HL-60 (cell line): ENCODE data around the gene ZFHX2.
"Not testable (repeated sequence)": the region's sequence is repeated elsewhere in the genome, so short reads cannot be mapped to it uniquely, and the experiment has no call there.

Experiments
- DNase-seq, 2 experiments: peaks; one replicate each; pipeline ENCODE4 v3.0.0-alpha.2; 2010 to 2020; ENCODE audit warnings: low read depth in 1 of 2, low spot score in 1 of 2
- H3K27ac ChIP-seq: fragments of 250-450 bp; sonication (Bioruptor Pico); replicated peaks from 2 replicates; pipeline ENCODE4 v1.5.1; 2020; ENCODE audit warnings: mild to moderate bottlenecking, moderate library complexity
- H3K27me3 ChIP-seq: fragments of 250-450 bp; sonication (Bioruptor Pico); 2 replicates; pipeline ENCODE4 v1.5.1; 2021; ENCODE audit warnings: mild to moderate bottlenecking, moderate library complexity; ENCODE audit not compliant: insufficient read depth, poor library complexity, severe bottlenecking
- H3K4me3 ChIP-seq: replicated peaks from 2 replicates; pipeline ENCODE4 v1.5.1; 2011; ENCODE audit warnings: mild to moderate bottlenecking, control low read depth, low read length; ENCODE audit not compliant: insufficient read depth
- GABPA ChIP-seq: IDR thresholded peaks from 2 replicates; pipeline ENCODE4 v1.6.1; 2012; ENCODE audit warnings: low read depth
- POLR2AphosphoS5 ChIP-seq: IDR thresholded peaks from 2 replicates; pipeline ENCODE4 v1.6.1; 2012; ENCODE audit warnings: low read depth
- SPI1 ChIP-seq: IDR thresholded peaks from 2 replicates; pipeline ENCODE4 v1.6.1; 2012; ENCODE audit warnings: low read depth, mild to moderate bottlenecking, borderline replicate concordance
- long read RNA-seq: library from polyadenylated mRNA; unstranded; transcript quantifications from one replicate; pipeline ENCODE4 v2.0.0, GENCODE V29; 2020
- TF ChIP-seq, protein P1 (sequence below): IDR thresholded peaks from 2 replicates; pipeline ENCODE4 v1.6.1; 2012; ENCODE audit warnings: low read depth; ENCODE audit not compliant: insufficient replicate concordance
- TF ChIP-seq, protein P2 (sequence below): IDR thresholded peaks from one replicate; pipeline ENCODE4 v1.5.1; 2011; ENCODE audit warnings: low read length, control low read depth, inconsistent platforms; ENCODE audit not compliant: insufficient read depth

Gene ZFHX2
- long read RNA-seq = 0 reads

DNA sequence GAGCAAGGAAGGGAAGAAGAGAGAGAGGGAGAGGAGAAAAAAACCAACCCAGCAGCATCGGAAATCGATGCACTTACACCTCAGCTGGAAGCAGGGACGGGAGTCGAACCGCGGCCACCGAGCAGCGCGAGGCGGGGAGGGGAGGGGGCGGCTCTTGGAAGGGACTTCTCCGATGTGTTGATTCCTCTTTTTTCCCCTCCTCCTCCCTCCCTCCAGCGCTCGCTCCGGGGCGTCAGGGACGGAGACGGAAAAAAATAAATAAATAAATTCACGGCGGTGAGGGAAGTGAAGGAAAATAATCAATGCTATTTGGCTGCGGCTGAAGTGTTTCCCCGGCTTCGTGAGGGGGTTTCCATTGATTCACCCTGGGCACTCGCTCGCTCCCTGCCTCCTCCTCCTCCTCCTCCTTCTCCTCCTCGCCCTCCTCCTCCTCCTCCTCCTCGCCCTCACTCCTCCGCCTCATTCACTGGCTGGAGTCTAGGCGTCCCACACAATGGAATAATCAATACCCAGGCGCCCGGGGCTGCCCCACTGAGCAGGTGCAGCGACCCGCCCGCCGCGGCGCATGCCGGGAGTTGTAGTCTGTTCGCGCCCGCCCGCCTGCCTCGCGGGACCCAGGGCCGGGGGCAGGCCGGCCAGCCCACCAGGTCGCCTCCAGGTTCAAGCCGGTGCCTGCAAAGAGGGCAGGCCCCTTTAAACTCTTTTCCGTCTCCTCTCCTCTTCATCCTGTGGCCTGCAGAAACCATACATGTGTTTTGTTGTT lies at the start of gene ZFHX2:
TSS of gene ZFHX2 (minus strand) at position 500 of the 763 bp plus-strand sequence. CDS start 16,440 bp downstream, outside the sequence.
- no peaks in the 10 kb centered on the region for H3K27me3 ChIP-seq
- peak within 1 kb of the TSS; percentile 74 for H3K4me3 ChIP-seq
- TF ChIP-seq SPI1 = no peak
- TF ChIP-seq, protein P1, sequence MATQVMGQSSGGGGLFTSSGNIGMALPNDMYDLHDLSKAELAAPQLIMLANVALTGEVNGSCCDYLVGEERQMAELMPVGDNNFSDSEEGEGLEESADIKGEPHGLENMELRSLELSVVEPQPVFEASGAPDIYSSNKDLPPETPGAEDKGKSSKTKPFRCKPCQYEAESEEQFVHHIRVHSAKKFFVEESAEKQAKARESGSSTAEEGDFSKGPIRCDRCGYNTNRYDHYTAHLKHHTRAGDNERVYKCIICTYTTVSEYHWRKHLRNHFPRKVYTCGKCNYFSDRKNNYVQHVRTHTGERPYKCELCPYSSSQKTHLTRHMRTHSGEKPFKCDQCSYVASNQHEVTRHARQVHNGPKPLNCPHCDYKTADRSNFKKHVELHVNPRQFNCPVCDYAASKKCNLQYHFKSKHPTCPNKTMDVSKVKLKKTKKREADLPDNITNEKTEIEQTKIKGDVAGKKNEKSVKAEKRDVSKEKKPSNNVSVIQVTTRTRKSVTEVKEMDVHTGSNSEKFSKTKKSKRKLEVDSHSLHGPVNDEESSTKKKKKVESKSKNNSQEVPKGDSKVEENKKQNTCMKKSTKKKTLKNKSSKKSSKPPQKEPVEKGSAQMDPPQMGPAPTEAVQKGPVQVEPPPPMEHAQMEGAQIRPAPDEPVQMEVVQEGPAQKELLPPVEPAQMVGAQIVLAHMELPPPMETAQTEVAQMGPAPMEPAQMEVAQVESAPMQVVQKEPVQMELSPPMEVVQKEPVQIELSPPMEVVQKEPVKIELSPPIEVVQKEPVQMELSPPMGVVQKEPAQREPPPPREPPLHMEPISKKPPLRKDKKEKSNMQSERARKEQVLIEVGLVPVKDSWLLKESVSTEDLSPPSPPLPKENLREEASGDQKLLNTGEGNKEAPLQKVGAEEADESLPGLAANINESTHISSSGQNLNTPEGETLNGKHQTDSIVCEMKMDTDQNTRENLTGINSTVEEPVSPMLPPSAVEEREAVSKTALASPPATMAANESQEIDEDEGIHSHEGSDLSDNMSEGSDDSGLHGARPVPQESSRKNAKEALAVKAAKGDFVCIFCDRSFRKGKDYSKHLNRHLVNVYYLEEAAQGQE = no peak
- TF ChIP-seq, protein P2, sequence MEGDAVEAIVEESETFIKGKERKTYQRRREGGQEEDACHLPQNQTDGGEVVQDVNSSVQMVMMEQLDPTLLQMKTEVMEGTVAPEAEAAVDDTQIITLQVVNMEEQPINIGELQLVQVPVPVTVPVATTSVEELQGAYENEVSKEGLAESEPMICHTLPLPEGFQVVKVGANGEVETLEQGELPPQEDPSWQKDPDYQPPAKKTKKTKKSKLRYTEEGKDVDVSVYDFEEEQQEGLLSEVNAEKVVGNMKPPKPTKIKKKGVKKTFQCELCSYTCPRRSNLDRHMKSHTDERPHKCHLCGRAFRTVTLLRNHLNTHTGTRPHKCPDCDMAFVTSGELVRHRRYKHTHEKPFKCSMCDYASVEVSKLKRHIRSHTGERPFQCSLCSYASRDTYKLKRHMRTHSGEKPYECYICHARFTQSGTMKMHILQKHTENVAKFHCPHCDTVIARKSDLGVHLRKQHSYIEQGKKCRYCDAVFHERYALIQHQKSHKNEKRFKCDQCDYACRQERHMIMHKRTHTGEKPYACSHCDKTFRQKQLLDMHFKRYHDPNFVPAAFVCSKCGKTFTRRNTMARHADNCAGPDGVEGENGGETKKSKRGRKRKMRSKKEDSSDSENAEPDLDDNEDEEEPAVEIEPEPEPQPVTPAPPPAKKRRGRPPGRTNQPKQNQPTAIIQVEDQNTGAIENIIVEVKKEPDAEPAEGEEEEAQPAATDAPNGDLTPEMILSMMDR = no peak
- H3K27ac ChIP-seq = peak within 1 kb of the TSS; percentile 47
- peak in 1 of 2 experiments; percentile 71 for DNase-seq

DNA sequence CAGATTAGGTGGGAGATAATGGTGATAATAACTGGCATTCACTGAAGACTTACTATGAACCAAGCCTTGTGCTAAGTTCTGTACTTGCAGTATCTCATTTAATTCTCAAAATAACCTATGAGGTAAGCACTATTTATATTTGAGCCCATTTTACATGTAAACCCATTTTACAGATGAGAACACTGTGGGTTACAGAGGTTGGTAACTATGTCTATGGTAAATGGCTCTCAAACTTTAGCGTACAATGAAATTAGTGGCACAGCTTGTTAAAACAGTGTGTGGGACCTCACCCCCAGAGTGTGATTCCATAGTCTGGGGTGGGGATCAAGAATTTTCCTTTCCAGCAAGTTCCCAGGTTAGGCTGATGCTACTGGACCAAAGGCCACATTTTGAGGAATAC lies 49.2 kb upstream of the ZFHX2 start:
- DNase-seq = no peak

DNA sequence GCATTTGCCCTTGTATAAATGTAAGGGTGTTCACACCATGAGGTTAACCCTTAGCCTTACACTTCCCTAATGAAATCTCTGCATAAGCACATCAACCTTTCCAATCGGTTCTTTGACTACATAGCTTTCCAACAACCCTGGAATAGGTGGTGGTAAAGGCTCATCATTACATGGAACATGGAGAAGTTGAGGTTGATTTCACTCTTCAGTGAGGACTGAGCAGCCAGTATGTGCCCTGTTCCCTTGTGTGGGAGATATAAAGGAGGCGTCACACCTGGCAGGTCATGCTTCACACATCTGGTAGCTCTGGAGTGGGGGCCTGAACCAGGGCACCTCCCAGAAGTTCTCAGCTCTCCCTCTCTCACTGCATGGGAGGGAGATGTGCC lies 48.8 kb upstream of the ZFHX2 start:
- Histone ChIP-seq H3K27ac (no peak overlapping the region), H3K4me3 (no peak overlapping the region), H3K27me3 (no peaks in the 10 kb centered on the region)
- TF ChIP-seq, protein P1 = no peak
- TF ChIP-seq SPI1 (no peak), GABPA (no peak), POLR2AphosphoS5 (no peak)
- TF ChIP-seq, protein P2 = no peak
- DNase-seq = no peak

More for the DNA sequence above, 49.2 kb upstream of the ZFHX2 start:
- Histone ChIP-seq H3K4me3 (no peak overlapping the region), H3K27me3 (no peaks in the 10 kb centered on the region), H3K27ac (no peak overlapping the region)
- TF ChIP-seq GABPA (no peak), SPI1 (no peak), POLR2AphosphoS5 (no peak)
- TF ChIP-seq, protein P1 = no peak
- TF ChIP-seq, protein P2 = no peak

DNA sequence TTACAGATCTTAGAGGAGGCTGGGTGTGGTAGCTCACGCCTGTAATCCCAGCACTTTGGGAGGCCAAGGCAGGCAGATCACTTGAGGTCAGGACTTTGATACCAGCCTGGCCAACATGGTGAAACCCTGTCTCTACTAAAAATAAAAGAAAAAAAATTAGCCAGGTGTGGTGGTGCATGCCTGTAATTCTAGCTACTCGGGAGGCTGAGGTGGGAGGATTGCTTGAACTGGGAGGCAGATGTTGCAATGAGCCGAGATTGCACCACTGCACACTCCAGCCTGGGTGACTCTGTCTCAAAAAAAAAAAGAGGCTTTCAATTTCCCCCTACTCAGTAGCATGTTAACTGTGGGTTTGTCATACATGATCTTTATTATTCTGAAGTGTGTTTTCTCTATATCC lies 42.6 kb upstream of the ZFHX2 start:
- H3K27me3 ChIP-seq, H3K27ac ChIP-seq: not testable (repeated sequence)

More for the DNA sequence above, 42.6 kb upstream of the ZFHX2 start:
- not testable (repeated sequence) for H3K4me3 ChIP-seq, DNase-seq
